MM.1S (cell line): ENCODE data around the gene UBASH3A.

ENCODE experiments used
- DNase-seq: peaks from one replicate; pipeline ENCODE4 v3.0.0-alpha.2; 2015
- H2AFZ ChIP-seq: fragments of 300-600 bp; sonication (generic); 2 replicates; pipeline ENCODE4 v1.6.0; 2016; ENCODE audit warnings: antibody characterized with exemption, low read length
- H3F3A ChIP-seq: fragments of 300-600 bp; sonication (generic); 2 replicates; pipeline ENCODE4 v1.6.1; 2016; ENCODE audit warnings: mild to moderate bottlenecking, antibody characterized with exemption, low read length, moderate library complexity, mixed read lengths; ENCODE audit not compliant: insufficient read depth
- H3K27ac ChIP-seq: fragments of 300-600 bp; sonication (generic); 2 replicates; pipeline ENCODE4 v1.5.1; 2016; ENCODE audit warnings: mild to moderate bottlenecking, low read length
- H3K27me3 ChIP-seq: fragments of 300-600 bp; sonication (generic); replicated peaks from 2 replicates; pipeline ENCODE4 v1.6.0; 2016; ENCODE audit warnings: low read length; ENCODE audit not compliant: insufficient read depth
- H3K36me3 ChIP-seq: fragments of 300-600 bp; sonication (generic); replicated peaks from 2 replicates; pipeline ENCODE4 v1.6.1; 2016; ENCODE audit warnings: mild to moderate bottlenecking, low read length, mixed read lengths; ENCODE audit not compliant: insufficient read depth
- H3K4me1 ChIP-seq: fragments of 300-600 bp; sonication (generic); 2 replicates; pipeline ENCODE4 v1.6.1; 2016; ENCODE audit warnings: low read length, mixed read lengths
- H3K4me2 ChIP-seq: fragments of 300-600 bp; sonication (generic); 2 replicates; pipeline ENCODE4 v1.6.0; 2016; ENCODE audit warnings: low read depth, low read length
- H3K4me3 ChIP-seq: fragments of 300-600 bp; sonication (generic); 2 replicates; pipeline ENCODE4 v1.5.1; 2016; ENCODE audit warnings: low read length, mixed read lengths
- H3K79me2 ChIP-seq: fragments of 300-600 bp; sonication (generic); 2 replicates; pipeline ENCODE4 v1.6.1; 2016; ENCODE audit warnings: mixed run types, low read length, mixed read lengths
- H3K9ac ChIP-seq: fragments of 300-600 bp; sonication (generic); 2 replicates; pipeline ENCODE4 v1.6.1; 2016; ENCODE audit warnings: low read length, mixed read lengths
- H3K9me2 ChIP-seq: fragments of 300-600 bp; sonication (generic); replicated peaks from 2 replicates; pipeline ENCODE4 v1.6.1; 2016; ENCODE audit warnings: mild to moderate bottlenecking, low read length, mixed read lengths; ENCODE audit not compliant: insufficient read depth
- H3K9me3 ChIP-seq: fragments of 300-600 bp; sonication (generic); replicated peaks from 2 replicates; pipeline ENCODE4 v1.6.1; 2016; ENCODE audit warnings: mild to moderate bottlenecking, low read length, mixed read lengths; ENCODE audit not compliant: insufficient read depth
- H4K20me1 ChIP-seq: fragments of 300-600 bp; sonication (generic); 2 replicates; pipeline ENCODE4 v1.6.1; 2016; ENCODE audit warnings: mild to moderate bottlenecking, low read length, moderate library complexity, mixed read lengths; ENCODE audit not compliant: insufficient read depth
- EZH2 ChIP-seq: fragments of 300-600 bp; sonication (generic); optimal IDR thresholded peaks from 2 replicates; pipeline ENCODE3; 2017; ENCODE audit warnings: low read depth, mild to moderate bottlenecking, antibody characterized with exemption, low read length, mixed read lengths
- EZH2phosphoT487 ChIP-seq: fragments of 300-600 bp; sonication (generic); IDR thresholded peaks from 2 replicates; pipeline ENCODE4 v1.6.1; 2018; ENCODE audit warnings: antibody characterized with exemption, low read length
- TF ChIP-seq, protein P1 (sequence below): fragments of 300-600 bp; sonication (generic); IDR thresholded peaks from 2 replicates; pipeline ENCODE4 v1.5.1; 2016; ENCODE audit warnings: antibody characterized with exemption, low read length, mixed read lengths

UBASH3A gene

DNA sequence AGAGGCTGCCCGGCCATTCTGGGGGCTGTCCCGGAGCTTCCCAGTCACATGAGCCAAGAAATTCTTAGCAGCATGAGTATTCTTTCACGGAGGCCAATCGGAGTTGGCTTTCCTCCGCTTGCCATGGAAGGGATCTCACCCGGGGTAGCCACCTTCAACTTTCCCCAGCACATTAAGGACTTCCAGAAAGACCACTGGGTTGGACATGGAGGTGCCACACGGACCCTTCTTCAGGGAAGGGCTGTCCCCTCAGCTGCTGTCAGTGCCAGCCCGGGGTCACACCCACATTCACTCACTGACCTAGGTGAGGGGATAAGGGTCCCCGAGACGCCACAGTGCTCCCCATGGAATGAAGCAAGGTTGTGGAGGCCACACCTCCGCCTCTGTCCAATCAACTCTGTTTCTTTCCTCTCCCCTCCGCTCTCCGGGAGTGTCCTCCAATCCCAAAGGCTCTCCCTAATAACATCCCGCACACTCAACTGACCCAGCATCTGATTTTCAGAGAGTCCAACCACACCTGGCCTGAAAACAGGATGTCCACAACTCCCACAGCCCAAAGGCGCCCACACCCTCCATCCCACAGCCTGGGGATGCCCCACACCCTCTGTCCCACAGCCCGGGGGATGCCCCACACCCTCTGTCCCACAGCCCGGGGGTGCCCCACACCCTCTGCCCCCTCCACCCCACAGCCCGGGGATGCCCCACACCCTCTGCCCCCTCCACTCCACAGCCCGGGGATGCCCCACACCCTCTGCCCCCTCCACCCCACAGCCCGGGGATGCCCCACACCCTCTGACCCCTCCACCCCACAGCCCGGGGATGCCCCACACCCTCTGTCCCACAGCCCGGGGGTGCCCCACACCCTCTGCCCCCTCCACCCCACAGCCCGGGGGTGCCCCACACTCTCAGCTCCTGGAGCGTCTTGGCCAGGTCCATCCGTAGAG lies 73.0 kb downstream of the UBASH3A start:
- no peaks in the 10 kb centered on the region for H4K20me1 ChIP-seq
- H3K27ac ChIP-seq, result no peak overlapping the region
- peaks cover 31% of the 10 kb centered on the region for H3K27me3 ChIP-seq
- no peak overlapping the region for H3K9ac ChIP-seq
- no peaks in the 10 kb centered on the region for H3K9me2 ChIP-seq
- no peak overlapping the region for H3K4me2 ChIP-seq
- H3K9me3 ChIP-seq, result no peaks in the 10 kb centered on the region
- no peak overlapping the region for H3K4me3 ChIP-seq
- no peak for DNase-seq
- no peak overlapping the region for H2AFZ ChIP-seq
- peaks cover 11% of the 10 kb centered on the region for H3K4me1 ChIP-seq
- H3F3A ChIP-seq, result peaks cover 9% of the 10 kb centered on the region; the same call in 1 of the 2 replicates
- no peaks in the 10 kb centered on the region for H3K36me3 ChIP-seq
- TF ChIP-seq, protein P1, sequence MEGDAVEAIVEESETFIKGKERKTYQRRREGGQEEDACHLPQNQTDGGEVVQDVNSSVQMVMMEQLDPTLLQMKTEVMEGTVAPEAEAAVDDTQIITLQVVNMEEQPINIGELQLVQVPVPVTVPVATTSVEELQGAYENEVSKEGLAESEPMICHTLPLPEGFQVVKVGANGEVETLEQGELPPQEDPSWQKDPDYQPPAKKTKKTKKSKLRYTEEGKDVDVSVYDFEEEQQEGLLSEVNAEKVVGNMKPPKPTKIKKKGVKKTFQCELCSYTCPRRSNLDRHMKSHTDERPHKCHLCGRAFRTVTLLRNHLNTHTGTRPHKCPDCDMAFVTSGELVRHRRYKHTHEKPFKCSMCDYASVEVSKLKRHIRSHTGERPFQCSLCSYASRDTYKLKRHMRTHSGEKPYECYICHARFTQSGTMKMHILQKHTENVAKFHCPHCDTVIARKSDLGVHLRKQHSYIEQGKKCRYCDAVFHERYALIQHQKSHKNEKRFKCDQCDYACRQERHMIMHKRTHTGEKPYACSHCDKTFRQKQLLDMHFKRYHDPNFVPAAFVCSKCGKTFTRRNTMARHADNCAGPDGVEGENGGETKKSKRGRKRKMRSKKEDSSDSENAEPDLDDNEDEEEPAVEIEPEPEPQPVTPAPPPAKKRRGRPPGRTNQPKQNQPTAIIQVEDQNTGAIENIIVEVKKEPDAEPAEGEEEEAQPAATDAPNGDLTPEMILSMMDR, result no peak
- TF ChIP-seq EZH2, result no peak
- no peak for TF ChIP-seq EZH2phosphoT487
- H3K79me2 ChIP-seq, result no peaks in the 10 kb centered on the region

DNA sequence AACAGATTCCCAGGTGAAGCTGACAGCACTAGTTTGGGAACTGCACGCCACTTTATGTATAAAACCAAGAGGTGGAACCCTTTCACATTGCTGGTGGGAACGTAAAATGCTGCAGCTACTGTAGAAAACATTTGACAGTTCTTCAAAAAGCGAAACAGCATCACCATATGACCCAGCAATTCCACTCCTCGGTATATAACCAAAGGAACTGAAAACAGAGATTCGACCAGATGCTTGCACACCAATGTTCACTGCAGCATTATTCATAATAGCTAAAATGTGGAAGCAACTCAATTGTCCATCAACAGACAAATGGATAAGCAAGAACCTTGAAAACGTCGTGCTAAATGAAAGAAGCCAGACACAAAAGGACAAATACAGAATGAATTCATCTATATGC lies 74.8 kb downstream of the UBASH3A start:
- Histone ChIP-seq H3K27ac (no peak overlapping the region), H2AFZ (peak overlapping the region; percentile 14; the same call in 1 of the 2 replicates), H3K27me3 (peaks cover 20% of the 10 kb centered on the region), H3K4me1 (peaks cover 11% of the 10 kb centered on the region), H3K9ac (no peak overlapping the region; the same call in 1 of the 2 replicates), H3K9me2 (no peaks in the 10 kb centered on the region), H4K20me1 (no peaks in the 10 kb centered on the region), H3K36me3 (no peaks in the 10 kb centered on the region), H3F3A (peaks cover 9% of the 10 kb centered on the region; the same call in 1 of the 2 replicates), H3K4me2 (peak overlapping the region; percentile 59), H3K79me2 (no peaks in the 10 kb centered on the region), H3K9me3 (no peaks in the 10 kb centered on the region), H3K4me3 (peak overlapping the region; percentile 26; the same call in 1 of the 2 replicates)
- TF ChIP-seq EZH2, result no peak
- no peak for TF ChIP-seq EZH2phosphoT487
- TF ChIP-seq, protein P1, result no peak; the same call in 1 of the 2 replicates
- DNase-seq, result peak; percentile 55

DNA sequence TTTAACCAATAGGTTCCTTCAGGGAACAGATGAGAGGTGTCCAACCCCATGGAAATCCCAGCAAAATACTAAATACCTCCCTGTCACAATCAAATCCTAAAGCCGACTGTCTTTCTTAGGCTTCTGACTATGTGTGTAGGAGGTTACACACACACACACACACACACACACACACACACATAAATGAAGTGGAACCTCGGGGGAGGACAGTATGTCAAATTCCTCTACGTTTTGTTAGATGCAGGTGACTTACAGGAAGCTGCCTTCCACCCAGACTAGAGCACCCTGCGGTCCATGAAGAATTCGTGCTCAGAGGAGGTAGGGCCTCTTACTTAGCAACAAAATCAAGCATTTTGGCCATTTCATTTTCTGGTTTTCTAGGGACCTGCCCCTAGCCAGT lies 75.9 kb downstream of the UBASH3A start:
- H3K4me3 ChIP-seq, result no peak overlapping the region
- H3K9ac ChIP-seq, result no peak overlapping the region
- TF ChIP-seq, protein P1, result no peak
- TF ChIP-seq EZH2 (no peak), EZH2phosphoT487 (no peak)
- H3F3A ChIP-seq, result peaks cover 9% of the 10 kb centered on the region; the same call in 1 of the 2 replicates
- H3K9me3 ChIP-seq, result no peaks in the 10 kb centered on the region
- H3K4me2 ChIP-seq, result no peak overlapping the region
- H3K79me2 ChIP-seq, result no peaks in the 10 kb centered on the region
- H2AFZ ChIP-seq, result no peak overlapping the region
- no peaks in the 10 kb centered on the region for H4K20me1 ChIP-seq
- H3K9me2 ChIP-seq, result no peaks in the 10 kb centered on the region
- H3K36me3 ChIP-seq, result no peaks in the 10 kb centered on the region
- no peak overlapping the region for H3K27ac ChIP-seq
- H3K4me1 ChIP-seq, result peaks cover 11% of the 10 kb centered on the region
- H3K27me3 ChIP-seq, result peaks cover 22% of the 10 kb centered on the region
- no peak for DNase-seq
